Keratinocyte (primary cell): ENCODE measurements around the gene SPON1. TPM values are rescaled to one million over a fixed set of nuclear protein-coding genes. Genes with fewer than 3 reads are reported as not detected.

ENCODE experiments used
- DNase-seq: peaks from one replicate; pipeline ENCODE4 v3.0.0-alpha.2; 2011; ENCODE audit warnings: low read depth, missing footprints, low spot score
- FAIRE-seq: peaks from 2 replicates; lab custom pipeline; 2011; peaks lifted over from hg19 to GRCh38; lab: Jason Lieb, UNC
- H2AFZ ChIP-seq: 2 replicates; pipeline ENCODE4 v1.6.0; 2012; ENCODE audit warnings: low read length, control low read depth, inconsistent platforms; ENCODE audit not compliant: control insufficient read depth
- H3K27ac ChIP-seq: 2 replicates; pipeline ENCODE4 v1.5.1; 2011; ENCODE audit warnings: low read length; ENCODE audit not compliant: control insufficient read depth, insufficient read depth
- H3K27me3 ChIP-seq: 3 replicates; pipeline ENCODE4 v1.6.0; 2011; ENCODE audit warnings: low read length; ENCODE audit not compliant: control insufficient read depth, insufficient read depth; ENCODE audit errors: extremely low read depth
- H3K36me3 ChIP-seq, 2 experiments: 2 replicates in 1 of 2; 3 replicates in 1 of 2; pipeline ENCODE4 v1.5.1; 2011; ENCODE audit warnings: low read length in 2 of 2, mild to moderate bottlenecking in 1 of 2; ENCODE audit not compliant: control insufficient read depth in 2 of 2, insufficient read depth in 2 of 2; ENCODE audit errors: extremely low read depth in 1 of 2
- H3K4me1 ChIP-seq: 3 replicates; pipeline ENCODE4 v1.5.1; 2011; ENCODE audit warnings: low read length; ENCODE audit not compliant: control insufficient read depth, insufficient read depth; ENCODE audit errors: extremely low read depth
- H3K4me2 ChIP-seq: 3 replicates; pipeline ENCODE4 v1.6.0; 2011; ENCODE audit warnings: low read depth, low read length; ENCODE audit not compliant: control insufficient read depth, insufficient read depth; ENCODE audit errors: extremely low read depth
- H3K4me3 ChIP-seq, 3 experiments: fragments of 200-600 bp in 1 of 3; sonication (generic) in 1 of 3; 2 replicates in 2 of 3; 3 replicates in 1 of 3; pipeline ENCODE4 v1.5.1; 2011 to 2016; ENCODE audit warnings: low read length in 3 of 3, mild to moderate bottlenecking in 3 of 3, control low read depth in 2 of 3, inconsistent platforms in 1 of 3, low read depth in 1 of 3, mixed read lengths in 1 of 3, mixed run types in 1 of 3, moderate library complexity in 1 of 3; ENCODE audit not compliant: control insufficient read depth in 2 of 3, insufficient read depth in 2 of 3; ENCODE audit errors: extremely low read depth in 1 of 3
- H3K79me2 ChIP-seq: 2 replicates; pipeline ENCODE4 v1.6.0; 2012; ENCODE audit warnings: low read length; ENCODE audit not compliant: control insufficient read depth, insufficient read depth
- H3K9ac ChIP-seq: 3 replicates; pipeline ENCODE4 v1.6.0; 2011; ENCODE audit warnings: low read length; ENCODE audit not compliant: control insufficient read depth, insufficient read depth; ENCODE audit errors: extremely low read depth
- H3K9me1 ChIP-seq: 3 replicates; pipeline ENCODE4 v1.6.0; 2011; ENCODE audit warnings: low read length; ENCODE audit not compliant: control insufficient read depth, insufficient read depth; ENCODE audit errors: extremely low read depth
- H3K9me3 ChIP-seq: 2 replicates; pipeline ENCODE4 v1.5.1; 2012; ENCODE audit warnings: low read depth, low read length; ENCODE audit not compliant: control insufficient read depth
- H4K20me1 ChIP-seq: 3 replicates; pipeline ENCODE4 v1.6.0; 2011; ENCODE audit warnings: low read length; ENCODE audit not compliant: control insufficient read depth, insufficient read depth; ENCODE audit errors: extremely low read depth
- EZH2 ChIP-seq: IDR thresholded peaks from one replicate; pipeline ENCODE4 v1.6.1; 2012; ENCODE audit warnings: inconsistent platforms, mild to moderate bottlenecking, low read length, moderate library complexity
- dilution Hi-C: fragments of 300-500 bp; cut with MboI; formaldehyde crosslinking; loops from one replicate; pipeline ENCODE4 v1.7.0; 2020; ENCODE audit warnings: low sequenced_read_pairs; ENCODE audit not compliant: extremely low pct_ligation_motif_present
- polyA plus RNA-seq, 5 experiments: library from polyadenylated mRNA; depleted of rRNA in 3 of 5; stranded (reverse) in 3 of 5; stranded (forward) in 1 of 5; unstranded in 1 of 5; fragments of >200 nt; gene quantifications; 1 replicate in 1 of 5; 2 replicates in 3 of 5; 3 replicates in 1 of 5; pipeline versions ENCODE4 v1.2.1 to v1.2.3, GENCODE V29; 2011 to 2012; ENCODE audit warnings: missing spikeins in 2 of 5, low read depth in 1 of 5, low replicate concordance in 1 of 5
- TF ChIP-seq, protein P1 (sequence below), 3 experiments: IDR thresholded peaks in 1 of 3; conservative IDR thresholded peaks in 1 of 3; optimal IDR thresholded peaks in 1 of 3; 2 replicates in 2 of 3; 3 replicates in 1 of 3; pipeline versions ENCODE3 to v1.5.1; 2011; ENCODE audit warnings: low read length in 3 of 3, mild to moderate bottlenecking in 3 of 3, moderate library complexity in 2 of 3, control low read depth in 1 of 3, inconsistent platforms in 1 of 3; ENCODE audit not compliant: insufficient read depth in 2 of 3; ENCODE audit errors: extremely low read depth in 1 of 3

The SPON1 gene
- polyA plus RNA-seq, 1 donor (not counting 4 experiments of a cell fraction or from before 2014, with no cell fraction given), result not detected

DNA sequence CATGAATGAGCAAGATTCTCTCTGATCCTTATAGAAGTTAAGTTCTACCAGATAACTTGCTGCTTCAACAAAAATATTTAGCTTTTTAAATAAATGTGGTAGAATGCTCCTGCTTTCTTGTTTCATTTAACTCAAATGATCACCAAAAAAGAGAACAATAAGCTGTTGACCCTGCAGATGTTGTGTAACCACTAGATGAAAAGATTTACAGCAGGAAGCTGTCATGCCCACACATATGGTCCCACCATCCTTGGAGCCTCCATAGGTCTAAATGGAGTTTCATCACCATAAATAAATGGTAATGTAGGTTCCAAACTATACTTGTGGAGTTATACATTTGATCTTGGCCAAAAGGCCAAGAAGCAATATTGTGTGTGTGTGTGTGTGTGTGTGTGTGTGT is 277.7 kb downstream of the SPON1 start:
- dilution Hi-C loops, result loop anchor here (25.0 kb wide), 2 partner anchors 278 to 478 kb away; partner anchors contain the start of gene SPON1
- FAIRE-seq, result no peak
- H3K9me1 ChIP-seq, result no peaks in the 10 kb centered on the region
- no peak overlapping the region for H3K9ac ChIP-seq
- H2AFZ ChIP-seq, result no peak overlapping the region
- H3K79me2 ChIP-seq, result no peaks in the 10 kb centered on the region
- no peak overlapping the region for H3K27ac ChIP-seq
- no peak overlapping the region for H3K4me3 ChIP-seq
- no peak overlapping the region for H3K4me2 ChIP-seq
- peaks cover 25% of the 10 kb centered on the region for H3K27me3 ChIP-seq
- no peak for DNase-seq
- TF ChIP-seq, protein P1, sequence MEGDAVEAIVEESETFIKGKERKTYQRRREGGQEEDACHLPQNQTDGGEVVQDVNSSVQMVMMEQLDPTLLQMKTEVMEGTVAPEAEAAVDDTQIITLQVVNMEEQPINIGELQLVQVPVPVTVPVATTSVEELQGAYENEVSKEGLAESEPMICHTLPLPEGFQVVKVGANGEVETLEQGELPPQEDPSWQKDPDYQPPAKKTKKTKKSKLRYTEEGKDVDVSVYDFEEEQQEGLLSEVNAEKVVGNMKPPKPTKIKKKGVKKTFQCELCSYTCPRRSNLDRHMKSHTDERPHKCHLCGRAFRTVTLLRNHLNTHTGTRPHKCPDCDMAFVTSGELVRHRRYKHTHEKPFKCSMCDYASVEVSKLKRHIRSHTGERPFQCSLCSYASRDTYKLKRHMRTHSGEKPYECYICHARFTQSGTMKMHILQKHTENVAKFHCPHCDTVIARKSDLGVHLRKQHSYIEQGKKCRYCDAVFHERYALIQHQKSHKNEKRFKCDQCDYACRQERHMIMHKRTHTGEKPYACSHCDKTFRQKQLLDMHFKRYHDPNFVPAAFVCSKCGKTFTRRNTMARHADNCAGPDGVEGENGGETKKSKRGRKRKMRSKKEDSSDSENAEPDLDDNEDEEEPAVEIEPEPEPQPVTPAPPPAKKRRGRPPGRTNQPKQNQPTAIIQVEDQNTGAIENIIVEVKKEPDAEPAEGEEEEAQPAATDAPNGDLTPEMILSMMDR (optimal IDR thresholded peaks at IDR 0.05 in 1 of 3, IDR thresholded peaks at IDR 0.05 in 1 of 3, conservative IDR thresholded peaks at IDR 0.05 in 1 of 3; ENCODE audit: extremely low read depth in 1 of 3, insufficient read depth in 2 of 3, low read length in 3 of 3), result no peak
- TF ChIP-seq EZH2, result no peak
- H4K20me1 ChIP-seq, result no peaks in the 10 kb centered on the region
- H3K4me1 ChIP-seq, result no peaks in the 10 kb centered on the region
- no peaks in the 10 kb centered on the region for H3K9me3 ChIP-seq
- H3K36me3 ChIP-seq, result no peaks in the 10 kb centered on the region

DNA sequence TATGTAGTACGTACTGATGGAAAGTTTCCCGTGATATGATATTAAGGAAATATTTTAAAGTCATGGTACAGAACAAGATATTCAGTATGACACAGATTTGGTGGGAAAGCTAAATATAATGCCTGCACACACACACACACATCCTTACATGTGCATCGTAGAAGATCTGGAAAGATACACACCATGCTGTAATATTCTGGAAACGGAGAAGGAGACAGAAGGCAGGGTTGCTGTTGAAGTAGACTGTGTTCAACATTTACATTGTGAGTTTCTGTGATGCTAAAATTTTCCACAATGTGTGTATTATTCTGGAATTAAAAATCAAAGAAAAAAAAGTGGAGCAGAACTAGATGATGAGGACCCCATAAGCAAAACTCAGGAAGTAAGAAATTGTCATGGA is 278.4 kb downstream of the SPON1 start:
- Histone ChIP-seq H3K4me2 (no peak overlapping the region), H3K9me1 (no peaks in the 10 kb centered on the region), H3K36me3 (no peaks in the 10 kb centered on the region), H4K20me1 (no peaks in the 10 kb centered on the region), H2AFZ (no peak overlapping the region), H3K4me1 (no peaks in the 10 kb centered on the region), H3K27me3 (peaks cover 24% of the 10 kb centered on the region), H3K27ac (no peak overlapping the region), H3K79me2 (no peaks in the 10 kb centered on the region), H3K4me3 (no peak overlapping the region), H3K9ac (no peak overlapping the region), H3K9me3 (no peaks in the 10 kb centered on the region)
- TF ChIP-seq EZH2, result no peak
- TF ChIP-seq, protein P1 (optimal IDR thresholded peaks at IDR 0.05 in 1 of 3, IDR thresholded peaks at IDR 0.05 in 1 of 3, conservative IDR thresholded peaks at IDR 0.05 in 1 of 3; ENCODE audit: extremely low read depth in 1 of 3, insufficient read depth in 2 of 3, low read length in 3 of 3), result no peak
- dilution Hi-C loops, result loop anchor here (25.0 kb wide), 2 partner anchors 279 to 479 kb away; partner anchors contain the start of gene SPON1
- DNase-seq, result no peak
- no peak for FAIRE-seq
